GM18502 (cell line): ENCODE measurements around the gene NACC2.

ENCODE experiments used
- ATAC-seq: cut with Tn5 transposase; IDR thresholded peaks from one replicate; pipeline ENCODE4 v1.9.1; 2021; ENCODE audit warnings: mild to moderate bottlenecking; ENCODE audit not compliant: unreplicated experiment, poor library complexity

NACC2 gene

GRCh38 chr9:136096505-136097001, 1.5 kb upstream of the NACC2 start:
- no peak for ATAC-seq

GRCh38 chr9:136093995-136094881, 851 bp downstream of the NACC2 start:
- ATAC-seq: no peak

- no peak for ATAC-seq
These were observed 1.6 kb downstream of the NACC2 start for GRCh38 chr9:136093346-136093986.

- ATAC-seq: no peak
These were observed 2.3 kb downstream of the NACC2 start for GRCh38 chr9:136092741-136093140.

- no peak for ATAC-seq
These were observed 2.8 kb downstream of the NACC2 start for GRCh38 chr9:136092353-136092650.

GRCh38 chr9:136091582-136092352, 3.3 kb downstream of the NACC2 start:
- no peak for ATAC-seq

- no peak for ATAC-seq
These were observed 4.1 kb downstream of the NACC2 start for GRCh38 chr9:136090768-136091581.

GRCh38 chr9:136090056-136090735, 4.9 kb downstream of the NACC2 start:
- ATAC-seq: no peak

GRCh38 chr9:136089697-136090045, 5.4 kb downstream of the NACC2 start:
- no peak for ATAC-seq

- no peak for ATAC-seq
These were observed 6.0 kb downstream of the NACC2 start for GRCh38 chr9:136088939-136089696.

GRCh38 chr9:136088481-136088938, 6.6 kb downstream of the NACC2 start:
- ATAC-seq: no peak

GRCh38 chr9:136087741-136088480, 7.2 kb downstream of the NACC2 start:
- no peak for ATAC-seq

- ATAC-seq: no peak
These were observed 7.9 kb downstream of the NACC2 start for GRCh38 chr9:136086951-136087740.

GRCh38 chr9:136086213-136086881, 8.7 kb downstream of the NACC2 start:
- ATAC-seq: no peak

- ATAC-seq: no peak
These were observed 9.3 kb downstream of the NACC2 start for GRCh38 chr9:136085815-136086212.

GRCh38 chr9:136084063-136084944, 10.8 kb downstream of the NACC2 start:
- no peak for ATAC-seq
